Activated CD4-positive, alpha-beta T cell treated with anti-CD3 and anti-CD28 coated beads, Interleukin-2, amount 50 U/mL, for 4 hours (primary cell): Measurements from ENCODE around the gene VGF.
"Not testable (repeated sequence)": the region's sequence is repeated elsewhere in the genome, so short reads cannot be mapped to it uniquely, and the experiment has no call there.

Source experiments
- DNase-seq, 2 experiments: peaks; one replicate each; pipeline ENCODE4 v3.0.0-alpha.2; 2020

The VGF gene

DNA sequence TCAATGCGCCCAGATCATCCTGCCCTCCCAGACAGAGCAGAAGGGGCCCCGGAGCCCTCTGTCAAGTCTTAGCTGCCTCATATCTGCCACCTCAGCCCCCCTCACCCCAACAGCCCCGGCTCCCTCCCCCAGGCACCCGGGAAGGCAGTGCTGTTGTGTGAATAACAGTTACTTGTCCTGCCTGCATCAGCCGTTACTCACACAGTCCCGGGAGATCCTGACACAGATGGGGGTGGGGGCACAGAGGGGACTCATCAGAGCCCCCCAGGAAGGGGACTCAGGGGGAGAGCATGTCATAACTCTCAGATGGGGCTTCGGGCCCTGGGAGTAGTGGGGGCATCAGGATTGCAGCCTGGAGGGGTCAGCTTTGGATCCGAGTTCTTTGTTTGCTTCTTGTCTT is 50.9 kb downstream of the VGF start:
- DNase-seq: no peak

- DNase-seq: no peak
Observed at GRCh38 chr7:101113836-101114235, 51.5 kb downstream of the VGF start.

DNA sequence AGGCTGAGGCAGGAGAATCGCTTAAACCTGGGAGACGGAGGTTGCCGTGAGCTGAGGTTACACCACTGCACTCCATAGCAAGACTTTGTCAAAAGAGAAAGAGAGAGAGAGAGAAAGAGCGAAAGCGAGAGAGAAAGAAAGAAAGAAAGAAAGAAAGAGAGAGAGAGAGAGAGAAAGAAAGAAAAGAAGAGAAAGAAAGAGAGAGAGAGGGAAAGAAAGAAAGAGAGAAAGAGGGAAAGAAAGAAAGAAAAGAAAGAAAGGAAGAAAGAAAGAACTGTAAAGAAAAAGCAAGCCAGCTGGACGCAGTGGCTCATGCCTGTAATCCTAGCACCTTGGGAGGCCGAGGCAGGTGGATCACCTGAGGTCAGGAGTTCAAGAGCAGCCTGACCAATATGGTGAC is 52.2 kb downstream of the VGF start:
- not testable (repeated sequence) for DNase-seq
